ENCODE measurements around the gene BRIP1.

DNA sequence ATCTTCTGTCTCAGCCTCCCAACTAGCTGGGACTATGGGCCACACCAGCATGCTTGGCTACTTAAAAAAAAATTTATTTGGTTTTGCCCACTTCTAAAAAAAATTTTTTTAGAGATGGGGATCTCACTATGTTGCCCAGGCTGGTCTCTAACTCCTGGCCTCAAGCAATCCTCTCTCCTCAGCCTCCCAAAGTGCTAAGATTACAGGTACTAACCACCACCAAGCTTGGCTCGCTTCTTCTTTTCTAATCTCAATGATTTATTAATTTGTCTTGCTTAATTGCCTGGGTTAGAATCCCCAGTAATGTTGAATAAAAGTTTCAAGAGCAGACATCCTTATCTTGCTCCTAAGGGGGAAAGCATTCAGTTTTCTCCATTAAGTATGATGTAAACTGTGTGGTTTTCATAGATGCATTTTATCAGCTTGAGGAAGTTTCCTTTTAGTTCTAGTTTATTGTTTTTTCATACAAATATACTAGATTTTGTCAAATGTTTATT, 206.6 kb downstream of the BRIP1 start:
- TF ChIP-seq, protein P1, sequence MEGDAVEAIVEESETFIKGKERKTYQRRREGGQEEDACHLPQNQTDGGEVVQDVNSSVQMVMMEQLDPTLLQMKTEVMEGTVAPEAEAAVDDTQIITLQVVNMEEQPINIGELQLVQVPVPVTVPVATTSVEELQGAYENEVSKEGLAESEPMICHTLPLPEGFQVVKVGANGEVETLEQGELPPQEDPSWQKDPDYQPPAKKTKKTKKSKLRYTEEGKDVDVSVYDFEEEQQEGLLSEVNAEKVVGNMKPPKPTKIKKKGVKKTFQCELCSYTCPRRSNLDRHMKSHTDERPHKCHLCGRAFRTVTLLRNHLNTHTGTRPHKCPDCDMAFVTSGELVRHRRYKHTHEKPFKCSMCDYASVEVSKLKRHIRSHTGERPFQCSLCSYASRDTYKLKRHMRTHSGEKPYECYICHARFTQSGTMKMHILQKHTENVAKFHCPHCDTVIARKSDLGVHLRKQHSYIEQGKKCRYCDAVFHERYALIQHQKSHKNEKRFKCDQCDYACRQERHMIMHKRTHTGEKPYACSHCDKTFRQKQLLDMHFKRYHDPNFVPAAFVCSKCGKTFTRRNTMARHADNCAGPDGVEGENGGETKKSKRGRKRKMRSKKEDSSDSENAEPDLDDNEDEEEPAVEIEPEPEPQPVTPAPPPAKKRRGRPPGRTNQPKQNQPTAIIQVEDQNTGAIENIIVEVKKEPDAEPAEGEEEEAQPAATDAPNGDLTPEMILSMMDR (IDR thresholded peaks at IDR 0.05): no peak
- TF ChIP-seq POLR2A (IDR thresholded peaks at IDR 0.05): no peak

Measured in uterus (tissue), 2 donors.